Neural progenitor cell (in vitro differentiated cells): ENCODE measurements around the gene RNF103.

Experiments
- CTCF ChIP-seq: fragments of 200-600 bp; sonication (generic); IDR thresholded peaks from 2 replicates; pipeline ENCODE4 v1.5.1; 2017; ENCODE audit warnings: antibody characterized with exemption, mild to moderate bottlenecking
- EZH2 ChIP-seq: fragments of 200-600 bp; sonication (generic); IDR thresholded peaks from 2 replicates; pipeline ENCODE4 v1.6.1; 2017; ENCODE audit warnings: antibody characterized with exemption, mild to moderate bottlenecking, moderate library complexity
- EZH2phosphoT487 ChIP-seq: fragments of 200-600 bp; sonication (generic); IDR thresholded peaks from 2 replicates; pipeline ENCODE4 v1.6.1; 2017; ENCODE audit warnings: antibody characterized with exemption

- TF ChIP-seq CTCF = no peak
- no peak for TF ChIP-seq EZH2
- no peak for TF ChIP-seq EZH2phosphoT487
Observed at GRCh38 chr2:86592547-86593230, 31.0 kb downstream of the RNF103 start.
